Uterus (tissue), 4 donors: ENCODE results near the gene ZC3H14. TPM values are rescaled to one million over a fixed set of nuclear protein-coding genes. Genes with fewer than 3 reads are reported as not detected.

ENCODE experiments used
- DNase-seq, 2 donors: peaks; one replicate each; pipeline ENCODE4 v3.0.0-alpha.2; 2019 to 2020
- H3K27ac ChIP-seq, 2 donors: fragments of 200-600 bp; sonication (generic); 1 replicate in 1 of 2; 2 replicates in 1 of 2; pipeline ENCODE4 v1.5.1; 2016 to 2018
- H3K27me3 ChIP-seq, 2 donors: fragments of 200-600 bp; sonication (generic); one replicate each; pipeline ENCODE4 v1.5.1; 2018 to 2019; ENCODE audit warnings: control low read depth in 1 of 2
- H3K36me3 ChIP-seq, 2 donors: fragments of 200-600 bp; sonication (generic); one replicate each; pipeline ENCODE4 v1.5.1; 2019; ENCODE audit warnings: control low read depth in 1 of 2
- H3K4me1 ChIP-seq, 2 donors: fragments of 200-600 bp; sonication (generic); one replicate each; pipeline ENCODE4 v1.5.1; 2018 to 2019; ENCODE audit warnings: control low read depth in 1 of 2
- H3K4me3 ChIP-seq, 2 donors: fragments of 200-600 bp; sonication (generic); 1 replicate in 1 of 2; 2 replicates in 1 of 2; pipeline ENCODE4 v1.5.1; 2018 to 2019; ENCODE audit warnings: mild to moderate bottlenecking in 1 of 2
- H3K9me3 ChIP-seq, 2 donors: fragments of 200-600 bp; sonication (generic); one replicate each; pipeline ENCODE4 v1.5.1; 2019; ENCODE audit warnings: control low read depth in 1 of 2
- POLR2A ChIP-seq, 2 donors: fragments of 450-650 bp; IDR thresholded peaks; one replicate each; pipeline ENCODE4 v1.6.1; 2016; ENCODE audit warnings: antibody characterized with exemption in 2 of 2, mild to moderate bottlenecking in 1 of 2, moderate library complexity in 1 of 2
- intact Hi-C: fragments of 100-400 bp; cut with DNase I; formaldehyde crosslinking; loops from one replicate; pipeline ENCODE4 v1.15.1; 2023; ENCODE audit warnings: low total_unique reads
- total RNA-seq, 4 donors: library from RNA; depleted of rRNA in 3 of 4; stranded (reverse); fragments of >200 nt in 3 of 4; gene quantifications; one replicate each; pipeline versions ENCODE4 v1.1.0 to v1.2.4, GENCODE V29; 2014 to 2023
- TF ChIP-seq, protein P1 (sequence below), 4 experiments: fragments of 200-600 bp in 2 of 4; fragments of 450-650 bp in 2 of 4; sonication (generic) in 2 of 4; IDR thresholded peaks; one replicate each; pipeline ENCODE4 v1.5.1; 2016 to 2019; ENCODE audit warnings: antibody characterized with exemption in 4 of 4, mild to moderate bottlenecking in 2 of 4, moderate library complexity in 1 of 4
- donor health status: DM: yes; HTN: yes; CAD: no.

Gene ZC3H14
- total RNA-seq, 4 donors from 2014 or later: 40.9 to 96.2 (median 69.7) TPM

DNA sequence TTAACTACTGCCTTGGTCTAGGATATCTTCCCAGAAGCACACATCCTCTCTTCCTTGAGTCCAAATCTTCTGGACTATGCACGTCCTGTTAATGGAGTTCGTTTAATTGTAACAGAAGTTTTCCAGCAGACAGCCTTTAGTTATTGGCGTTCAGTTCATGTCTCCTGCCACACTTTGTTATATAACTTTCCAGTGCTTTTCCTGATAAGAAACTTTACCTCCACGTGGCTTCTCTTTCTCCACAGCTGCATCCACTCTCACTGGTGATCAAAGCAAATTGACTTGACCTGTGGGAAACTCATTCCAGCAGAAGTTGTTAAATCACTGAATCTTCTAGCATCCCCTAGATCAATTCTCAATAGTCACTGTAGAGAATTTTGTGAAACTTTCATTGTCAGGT, 27.0 kb upstream of the ZC3H14 start:
- no peaks in the 10 kb centered on the region for H3K4me1 ChIP-seq
- H3K9me3 ChIP-seq: no peaks in the 10 kb centered on the region
- TF ChIP-seq, protein P1, sequence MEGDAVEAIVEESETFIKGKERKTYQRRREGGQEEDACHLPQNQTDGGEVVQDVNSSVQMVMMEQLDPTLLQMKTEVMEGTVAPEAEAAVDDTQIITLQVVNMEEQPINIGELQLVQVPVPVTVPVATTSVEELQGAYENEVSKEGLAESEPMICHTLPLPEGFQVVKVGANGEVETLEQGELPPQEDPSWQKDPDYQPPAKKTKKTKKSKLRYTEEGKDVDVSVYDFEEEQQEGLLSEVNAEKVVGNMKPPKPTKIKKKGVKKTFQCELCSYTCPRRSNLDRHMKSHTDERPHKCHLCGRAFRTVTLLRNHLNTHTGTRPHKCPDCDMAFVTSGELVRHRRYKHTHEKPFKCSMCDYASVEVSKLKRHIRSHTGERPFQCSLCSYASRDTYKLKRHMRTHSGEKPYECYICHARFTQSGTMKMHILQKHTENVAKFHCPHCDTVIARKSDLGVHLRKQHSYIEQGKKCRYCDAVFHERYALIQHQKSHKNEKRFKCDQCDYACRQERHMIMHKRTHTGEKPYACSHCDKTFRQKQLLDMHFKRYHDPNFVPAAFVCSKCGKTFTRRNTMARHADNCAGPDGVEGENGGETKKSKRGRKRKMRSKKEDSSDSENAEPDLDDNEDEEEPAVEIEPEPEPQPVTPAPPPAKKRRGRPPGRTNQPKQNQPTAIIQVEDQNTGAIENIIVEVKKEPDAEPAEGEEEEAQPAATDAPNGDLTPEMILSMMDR (IDR thresholded peaks at IDR 0.05): no peak
- TF ChIP-seq POLR2A (IDR thresholded peaks at IDR 0.05): no peak
- H3K4me3 ChIP-seq: no peak overlapping the region
- DNase-seq: no peak
- H3K36me3 ChIP-seq: no peaks in the 10 kb centered on the region
- no peak overlapping the region for H3K27ac ChIP-seq
- intact Hi-C loops: no loop called here
- no peaks in the 10 kb centered on the region for H3K27me3 ChIP-seq

DNA sequence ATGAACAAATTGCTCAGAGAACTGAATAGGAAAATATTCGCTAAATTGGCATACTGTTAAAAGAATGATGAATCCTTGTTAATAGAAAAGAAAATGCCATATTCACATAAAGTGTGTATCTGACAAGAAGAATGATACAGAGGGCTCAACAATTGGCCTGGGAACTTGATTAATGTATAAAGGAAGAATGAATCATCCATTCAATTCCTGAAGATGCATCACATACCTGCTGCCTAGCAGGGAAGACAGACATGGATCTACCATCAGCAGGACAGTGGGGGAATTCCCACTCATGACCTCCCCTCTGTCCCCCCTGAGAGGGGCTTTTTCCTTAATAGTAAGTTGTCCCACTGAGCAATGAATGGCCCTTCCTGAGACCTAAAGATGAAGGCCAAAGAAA, 21.5 kb upstream of the ZC3H14 start:
- no peak overlapping the region for H3K4me3 ChIP-seq
- intact Hi-C loops: no loop called here
- no peaks in the 10 kb centered on the region for H3K27me3 ChIP-seq
- H3K9me3 ChIP-seq: no peaks in the 10 kb centered on the region
- H3K36me3 ChIP-seq: no peaks in the 10 kb centered on the region
- DNase-seq: no peak
- TF ChIP-seq, protein P1 (IDR thresholded peaks at IDR 0.05): no peak
- TF ChIP-seq POLR2A (IDR thresholded peaks at IDR 0.05): no peak
- no peak overlapping the region for H3K27ac ChIP-seq
- H3K4me1 ChIP-seq: no peaks in the 10 kb centered on the region

DNA sequence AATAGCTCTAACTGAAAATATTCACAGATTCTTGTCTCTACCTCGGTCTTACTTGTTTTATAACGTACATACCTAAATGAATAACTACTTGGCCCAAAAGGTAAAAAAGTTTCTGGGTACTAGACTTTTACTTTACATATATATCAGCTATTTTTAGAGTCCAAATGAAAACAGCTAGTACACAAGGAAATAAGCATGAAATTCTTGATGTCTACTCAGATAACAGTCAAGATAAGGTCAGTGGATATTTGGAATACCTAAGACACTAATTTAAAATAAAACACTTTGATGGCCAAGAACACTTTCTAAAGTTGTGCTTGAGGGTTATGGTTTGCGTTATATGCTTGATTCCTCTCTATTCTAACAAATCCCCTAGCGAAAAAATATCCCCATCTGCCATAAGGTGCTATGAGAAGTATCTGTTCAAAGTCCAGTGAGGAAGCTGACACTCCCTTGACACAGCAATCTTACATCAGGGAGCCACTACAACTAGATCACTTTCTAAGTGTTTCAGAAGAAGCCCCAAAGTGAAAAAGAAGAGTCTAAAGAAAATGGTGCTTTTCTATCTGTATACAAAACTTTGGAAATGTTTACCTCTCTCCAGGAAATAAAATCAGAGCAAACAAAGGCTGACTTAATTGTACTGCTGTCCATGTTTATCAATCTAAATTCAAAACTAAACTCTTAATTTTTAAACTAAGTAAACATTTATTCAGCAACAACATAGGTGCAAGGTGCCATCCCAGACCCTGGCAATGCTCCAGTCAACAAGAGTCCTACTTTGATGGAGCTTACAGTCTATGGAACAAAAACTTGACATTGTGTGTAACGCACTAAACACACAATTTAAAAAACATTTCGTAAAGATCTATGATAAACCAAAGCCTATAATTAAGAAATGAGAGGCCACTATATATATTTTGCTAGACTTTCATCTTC, 19.7 kb upstream of the ZC3H14 start:
- TF ChIP-seq, protein P1 (IDR thresholded peaks at IDR 0.05): no peak
- no peak for TF ChIP-seq POLR2A (IDR thresholded peaks at IDR 0.05)
- Histone ChIP-seq H3K36me3 (no peaks in the 10 kb centered on the region), H3K4me3 (no peak overlapping the region), H3K9me3 (no peaks in the 10 kb centered on the region), H3K27me3 (no peaks in the 10 kb centered on the region), H3K27ac (no peak overlapping the region), H3K4me1 (no peaks in the 10 kb centered on the region)
- DNase-seq: no peak
- intact Hi-C loops: no loop called here

DNA sequence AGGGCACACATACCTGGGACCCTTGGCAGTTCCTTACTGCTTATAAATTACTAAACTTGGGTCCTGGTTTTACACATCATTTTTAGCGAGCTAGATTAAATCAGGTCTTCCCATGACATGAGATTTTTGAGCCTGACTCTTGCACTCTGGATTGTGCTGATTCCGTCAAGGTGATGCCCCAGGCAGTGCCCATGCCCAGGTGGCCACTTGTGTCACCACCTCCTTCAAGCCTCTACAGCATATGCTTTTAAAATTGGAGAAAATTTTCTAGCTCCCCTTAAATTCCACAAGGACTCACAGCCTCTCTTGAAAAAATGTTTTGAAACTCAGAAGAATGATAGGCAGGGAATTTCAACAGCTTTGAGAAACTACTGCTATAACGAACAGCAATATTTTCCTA, 17.6 kb upstream of the ZC3H14 start:
- no peak for DNase-seq
- no peak overlapping the region for H3K4me3 ChIP-seq
- no peaks in the 10 kb centered on the region for H3K27me3 ChIP-seq
- TF ChIP-seq, protein P1 (IDR thresholded peaks at IDR 0.05): no peak
- TF ChIP-seq POLR2A (IDR thresholded peaks at IDR 0.05): no peak
- intact Hi-C loops: no loop called here
- H3K27ac ChIP-seq: no peak overlapping the region
- H3K36me3 ChIP-seq: no peaks in the 10 kb centered on the region
- H3K4me1 ChIP-seq: no peaks in the 10 kb centered on the region
- H3K9me3 ChIP-seq: no peaks in the 10 kb centered on the region

DNA sequence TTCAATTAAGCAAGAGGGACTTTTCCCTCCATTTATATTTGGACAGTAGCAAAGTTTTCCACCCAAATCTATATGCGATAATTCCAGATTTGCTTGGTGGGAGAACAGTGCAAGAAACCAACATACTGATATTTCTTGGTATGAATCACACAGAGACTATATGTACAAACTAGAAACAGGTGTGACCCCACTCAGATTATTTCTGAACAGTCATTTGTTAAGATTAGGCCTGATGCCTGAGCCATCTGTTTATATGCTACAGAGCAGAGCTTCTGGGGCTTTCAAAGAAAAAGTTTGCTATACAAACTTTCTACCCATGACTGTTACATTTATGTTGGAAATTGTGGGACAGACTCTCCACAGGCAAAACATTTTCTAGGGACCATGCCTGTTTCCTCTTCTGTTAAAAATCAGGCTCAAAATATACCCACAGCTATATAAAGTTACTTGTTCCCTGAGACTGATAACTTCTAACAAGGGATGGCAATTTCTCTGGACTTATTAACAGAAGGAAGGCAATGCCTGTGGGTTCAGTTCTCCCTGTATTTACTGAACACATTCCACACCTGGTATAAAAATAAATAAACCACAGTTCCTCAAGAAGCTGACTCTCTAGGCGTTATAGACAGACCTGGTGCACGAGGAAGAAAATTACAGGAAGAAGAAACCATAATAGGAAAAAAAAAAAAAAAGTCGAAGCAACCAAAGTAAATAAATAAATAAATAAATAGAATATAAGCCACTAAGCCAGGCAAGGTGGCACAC, 16.0 kb upstream of the ZC3H14 start:
- intact Hi-C loops: no loop called here
- H3K27ac ChIP-seq: no peak overlapping the region
- H3K4me3 ChIP-seq: no peak overlapping the region
- no peaks in the 10 kb centered on the region for H3K27me3 ChIP-seq
- H3K9me3 ChIP-seq: no peaks in the 10 kb centered on the region
- no peaks in the 10 kb centered on the region for H3K36me3 ChIP-seq
- TF ChIP-seq, protein P1 (IDR thresholded peaks at IDR 0.05): no peak
- no peak for TF ChIP-seq POLR2A (IDR thresholded peaks at IDR 0.05)
- no peaks in the 10 kb centered on the region for H3K4me1 ChIP-seq
- DNase-seq: no peak
